ENCODE measurements around the gene FBXO28. TPM values are rescaled to one million over a fixed set of nuclear protein-coding genes. Genes with fewer than 3 reads are reported as not detected.

FBXO28 gene
- total RNA-seq, 4 donors from 2014 or later, result 7.0 to 31.0 (median 26.4) TPM

GRCh38 chr1:224113005-224113404 lies 906 bp upstream of the FBXO28 start:
- H3K9me3 ChIP-seq, result no peaks in the 10 kb centered on the region
- H3K4me3 ChIP-seq, result no peak overlapping the region
- no peak for DNase-seq
- WGBS, 2 donors (ENCODE audit: low coverage in 1 of 2), result 69 to 75% methylated on average over 7 to 10 of the region's 10 CpGs
- H3K27ac ChIP-seq, result no peak overlapping the region
- TF ChIP-seq CTCF (IDR thresholded peaks at IDR 0.05) (no peak), POLR2A (IDR thresholded peaks at IDR 0.05) (no peak), EP300 (IDR thresholded peaks at IDR 0.05; ENCODE audit: low read depth) (no peak), POLR2AphosphoS5 (IDR thresholded peaks at IDR 0.05) (no peak)
- peaks cover 12 to 27% (median 20%) of the 10 kb centered on the region in 4 donors for H3K4me1 ChIP-seq
- intact Hi-C loops (cut with DNase I; ENCODE audit: low total_unique reads), result no loop called here
- no peaks in the 10 kb centered on the region for H3K36me3 ChIP-seq
- peaks cover 7% of the 10 kb centered on the region for H3K27me3 ChIP-seq
- in situ Hi-C loops (cut with MboI; ENCODE audit: low pct_ligation_motif_present in 1 of 4, low pct_unique_long_range_greater_than_20kb in 1 of 4, low sequenced_read_pairs in 3 of 4), result loop anchor here in 3 of 4 donors (10.0 to 25.0 kb wide), 4 partner anchors 199 to 342 kb away; partner anchors contain the start of gene NVL (in 1 of the 3)

- intact Hi-C loops (cut with DNase I; ENCODE audit: low total_unique reads) (no loop called here), in situ Hi-C loops (cut with MboI; ENCODE audit: low pct_ligation_motif_present in 1 of 4, low pct_unique_long_range_greater_than_20kb in 1 of 4, low sequenced_read_pairs in 3 of 4) (loop anchor here in 3 of 4 donors (10.0 to 25.0 kb wide), 4 partner anchors 199 to 341 kb away; partner anchors contain the start of gene NVL (in 1 of the 3))
- no peak for DNase-seq
- WGBS, 2 donors (ENCODE audit: low coverage in 1 of 2), result 44 to 52% methylated on average over 2 of the region's 2 CpGs
- Histone ChIP-seq H3K9me3 (no peaks in the 10 kb centered on the region), H3K36me3 (no peaks in the 10 kb centered on the region), H3K4me1 (peaks cover 12 to 27% (median 20%) of the 10 kb centered on the region in 4 donors), H3K27ac (peak overlapping the region; percentile 92 to 96 (median 94)), H3K4me3 (peak overlapping the region; percentile 81 to 99 (median 83)), H3K27me3 (peaks cover 7% of the 10 kb centered on the region)
- TF ChIP-seq CTCF (IDR thresholded peaks at IDR 0.05) (no peak), POLR2A (IDR thresholded peaks at IDR 0.05) (no peak), EP300 (IDR thresholded peaks at IDR 0.05; ENCODE audit: low read depth) (no peak), POLR2AphosphoS5 (IDR thresholded peaks at IDR 0.05) (no peak)
Observed at GRCh38 chr1:224113545-224113917, 380 bp upstream of the FBXO28 start.

- intact Hi-C loops (cut with DNase I; ENCODE audit: low total_unique reads), result loop anchor here (5.0 kb wide), 1 partner anchor 218 kb away; the partner anchor contains the start of gene NVL
- in situ Hi-C loops (cut with MboI; ENCODE audit: low pct_ligation_motif_present in 1 of 4, low pct_unique_long_range_greater_than_20kb in 1 of 4, low sequenced_read_pairs in 3 of 4), result loop anchor here in 3 of 4 donors (10.0 to 25.0 kb wide), 4 partner anchors 198 to 340 kb away; partner anchors contain the start of gene NVL (in 1 of the 3)
- no peak for DNase-seq
- H3K27me3 ChIP-seq, result peaks cover 2% of the 10 kb centered on the region
- TF ChIP-seq CTCF (IDR thresholded peaks at IDR 0.05) (no peak), POLR2AphosphoS5 (IDR thresholded peaks at IDR 0.05) (no peak), POLR2A (IDR thresholded peaks at IDR 0.05) (no peak)
- H3K9me3 ChIP-seq, result no peaks in the 10 kb centered on the region
- H3K4me1 ChIP-seq, result peaks cover 12 to 27% (median 20%) of the 10 kb centered on the region in 4 donors
- peak overlapping the region; percentile 92 to 96 (median 94) for H3K27ac ChIP-seq
- no peaks in the 10 kb centered on the region for H3K36me3 ChIP-seq
- peak overlapping the region; percentile 81 to 99 (median 83) for H3K4me3 ChIP-seq
- WGBS, 2 donors (ENCODE audit: low coverage in 1 of 2), result 1% methylated on average over 10 to 11 of the region's 11 CpGs
Observed at GRCh38 chr1:224114787-224115175, 870 bp downstream of the FBXO28 start.

GRCh38 chr1:224116131-224116530 lies 2.2 kb downstream of the FBXO28 start:
- intact Hi-C loops (cut with DNase I; ENCODE audit: low total_unique reads), result loop anchor here (5.0 kb wide), 1 partner anchor 216 kb away; the partner anchor contains the start of gene NVL
- in situ Hi-C loops (cut with MboI; ENCODE audit: low pct_ligation_motif_present in 1 of 4, low pct_unique_long_range_greater_than_20kb in 1 of 4, low sequenced_read_pairs in 3 of 4), result loop anchor here in 3 of 4 donors (10.0 to 25.0 kb wide), 4 partner anchors 196 to 339 kb away; partner anchors contain the start of gene NVL (in 1 of the 3)
- 9 to 17% methylated on average over 4 of the region's 4 CpGs for WGBS, 2 donors (ENCODE audit: low coverage in 1 of 2)

More at GRCh38 chr1:224116131-224116530, 2.2 kb downstream of the FBXO28 start:
- Histone ChIP-seq H3K4me3 (no peak overlapping the region), H3K27ac (no peak overlapping the region), H3K4me1 (peaks cover 12 to 27% (median 20%) of the 10 kb centered on the region in 4 donors), H3K36me3 (no peaks in the 10 kb centered on the region), H3K9me3 (no peaks in the 10 kb centered on the region), H3K27me3 (no peaks in the 10 kb centered on the region)
- DNase-seq, result no peak
- TF ChIP-seq CTCF (IDR thresholded peaks at IDR 0.05) (peak; percentile 56 to 74 (median 57)), EP300 (IDR thresholded peaks at IDR 0.05; ENCODE audit: low read depth) (no peak), POLR2A (IDR thresholded peaks at IDR 0.05) (no peak)

Measured in transverse colon (tissue), 4 donors.